WERI-Rb-1 (cell line): ENCODE measurements around the gene DNAJC1.
A peak's percentile ranks its signal among the peaks of the same experiment; 100 is the strongest.

Experiments used
- DNase-seq: peaks from one replicate; pipeline ENCODE4 v3.0.0-alpha.2; 2020
- H3K27ac ChIP-seq: fragments of 250-450 bp; sonication (Bioruptor Pico); 2 replicates; pipeline ENCODE4 v1.5.1; 2020; ENCODE audit warnings: mild to moderate bottlenecking, moderate library complexity
- H3K27me3 ChIP-seq: fragments of 250-450 bp; sonication (Bioruptor Pico); 2 replicates; pipeline ENCODE4 v1.5.1; 2021; ENCODE audit warnings: mild to moderate bottlenecking, low read depth, moderate library complexity; ENCODE audit not compliant: insufficient read depth, severe bottlenecking
- H3K36me3 ChIP-seq: fragments of 250-450 bp; sonication (Bioruptor Pico); 2 replicates; pipeline ENCODE4 v1.5.1; 2020; ENCODE audit warnings: mild to moderate bottlenecking, moderate library complexity
- H3K4me3 ChIP-seq: 2 replicates; pipeline ENCODE4 v1.5.1; 2011; ENCODE audit warnings: low read depth, mild to moderate bottlenecking, control low read depth, low read length
- H3K9me3 ChIP-seq: fragments of 250-450 bp; sonication (Bioruptor Pico); 2 replicates; pipeline ENCODE4 v1.5.1; 2021; ENCODE audit warnings: mild to moderate bottlenecking, moderate library complexity; ENCODE audit not compliant: severe bottlenecking
- CTCF ChIP-seq: IDR thresholded peaks from 2 replicates; pipeline ENCODE4 v1.5.1; 2011; ENCODE audit warnings: low read depth, mild to moderate bottlenecking, control low read depth, inconsistent platforms, low read length

Gene DNAJC1

DNA sequence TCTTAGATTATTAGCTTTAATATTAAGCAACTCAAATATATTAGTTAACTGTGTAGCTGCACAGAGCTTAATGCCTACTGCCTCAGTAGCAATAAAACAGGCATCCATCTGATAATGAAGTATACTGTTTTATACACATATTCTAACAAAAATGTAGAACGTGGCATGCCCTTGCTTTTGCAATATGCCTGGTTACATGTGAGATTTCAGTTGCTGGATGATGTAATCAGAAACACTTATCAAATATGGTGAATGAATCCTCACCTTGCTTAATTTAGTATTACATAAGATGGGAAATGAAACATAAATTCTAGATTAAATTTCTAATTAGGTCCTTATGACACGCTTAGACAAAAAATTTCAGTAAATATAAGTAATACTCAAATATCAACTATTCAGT, 8.0 kb downstream of the DNAJC1 start:
- Histone ChIP-seq H3K4me3 (no peak overlapping the region), H3K36me3 (no peaks in the 10 kb centered on the region), H3K27me3 (no peaks in the 10 kb centered on the region), H3K9me3 (no peaks in the 10 kb centered on the region), H3K27ac (no peak overlapping the region)
- no peak for TF ChIP-seq CTCF
- no peak for DNase-seq

DNA sequence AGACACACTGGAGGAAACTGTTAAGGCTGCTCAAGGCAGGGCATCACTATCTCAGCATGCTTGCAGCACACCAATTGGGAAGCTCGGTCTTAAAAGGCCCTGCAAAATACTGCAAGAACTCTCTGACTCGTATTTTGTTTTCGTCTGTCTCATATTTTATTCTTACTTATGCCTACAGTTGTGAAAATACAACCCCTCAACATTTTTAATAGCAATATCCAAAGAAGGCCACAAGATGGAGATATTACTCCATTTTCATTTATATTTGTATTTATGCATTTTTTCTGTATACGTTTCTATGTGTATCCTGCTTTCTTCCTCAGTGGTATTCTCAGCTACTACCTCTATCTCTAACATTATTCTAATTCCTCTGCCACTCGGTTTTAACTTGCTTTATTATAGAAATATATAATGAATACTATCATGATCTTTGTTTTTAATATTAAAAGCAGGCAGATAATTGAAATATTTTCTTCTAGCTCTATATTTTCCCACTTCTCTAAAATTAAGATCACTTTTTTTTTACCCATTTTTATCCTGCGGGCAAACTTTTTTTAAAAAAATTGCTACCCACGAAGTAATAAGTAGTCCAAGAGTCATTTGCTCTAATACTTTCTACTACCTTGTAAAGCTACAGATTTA, 10.0 kb downstream of the DNAJC1 start:
- H3K27me3 ChIP-seq = no peaks in the 10 kb centered on the region
- no peaks in the 10 kb centered on the region for H3K36me3 ChIP-seq
- DNase-seq = no peak
- H3K9me3 ChIP-seq = no peaks in the 10 kb centered on the region
- H3K4me3 ChIP-seq = no peak overlapping the region
- no peak for TF ChIP-seq CTCF
- no peak overlapping the region for H3K27ac ChIP-seq

- H3K9me3 ChIP-seq = no peaks in the 10 kb centered on the region
- no peak for DNase-seq
- no peaks in the 10 kb centered on the region for H3K27me3 ChIP-seq
- no peak overlapping the region for H3K4me3 ChIP-seq
- no peaks in the 10 kb centered on the region for H3K36me3 ChIP-seq
- H3K27ac ChIP-seq = no peak overlapping the region
- no peak for TF ChIP-seq CTCF
These were observed 11.7 kb downstream of the DNAJC1 start for GRCh38 chr10:21991785-21992184.

DNA sequence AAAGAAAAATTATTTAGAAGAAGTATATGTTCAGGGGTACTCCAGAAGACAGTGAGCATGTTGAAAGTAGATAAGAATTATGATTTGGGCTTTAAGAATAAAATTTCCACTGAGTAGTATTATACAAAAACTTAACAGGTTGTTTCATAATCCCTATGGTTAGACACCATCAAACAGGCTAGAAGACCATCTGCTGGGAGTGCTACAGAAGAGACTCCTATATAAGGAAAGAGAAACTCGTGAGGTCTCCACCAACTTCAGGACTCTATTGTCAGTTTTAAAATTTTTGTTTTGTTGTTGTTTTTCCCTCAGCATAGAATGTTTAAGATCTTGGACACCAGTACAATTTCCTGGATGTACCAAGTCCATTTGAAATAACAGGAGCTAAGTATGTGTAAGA, 13.1 kb downstream of the DNAJC1 start:
- no peak for TF ChIP-seq CTCF
- Histone ChIP-seq H3K4me3 (no peak overlapping the region), H3K27ac (no peak overlapping the region), H3K9me3 (no peaks in the 10 kb centered on the region), H3K36me3 (no peaks in the 10 kb centered on the region), H3K27me3 (no peaks in the 10 kb centered on the region)
- DNase-seq = no peak

GRCh38 chr10:21989453-21990154, 13.9 kb downstream of the DNAJC1 start:
- peak; percentile 51 for TF ChIP-seq CTCF
- Histone ChIP-seq H3K9me3 (no peaks in the 10 kb centered on the region), H3K27me3 (no peaks in the 10 kb centered on the region), H3K36me3 (no peaks in the 10 kb centered on the region), H3K4me3 (no peak overlapping the region), H3K27ac (no peak overlapping the region)
- DNase-seq = peak; percentile 44
